IMR-90 (cell line): ENCODE measurements around the gene CERT1. TPM values are rescaled to one million over a fixed set of nuclear protein-coding genes. Genes with fewer than 3 reads are reported as not detected.

ENCODE experiments used
- ATAC-seq: fragments of 200-7000 bp; cut with Tn5 transposase; 2 replicates; pipeline ENCODE4 v1.9.1; 2020; ENCODE audit warnings: low read depth, mild to moderate bottlenecking, moderate library complexity
- BruUV-seq: library from RNA; stranded (reverse); fragments of 400-500 nt; replicated peaks from 2 replicates; lab custom pipeline; 2021; lab: Mats Ljungman, UMichigan
- CTCF ChIA-PET: fragments of 300-600 bp; formaldehyde crosslinking; extraction: SDS; loops from one replicate; lab custom pipeline; 2021; ENCODE audit warnings: antibody characterized with exemption; lab: Yijun Ruan, JAX
- POLR2A ChIA-PET: fragments of 300-600 bp; sonication (Branson Sonifier 250); formaldehyde crosslinking; loops from one replicate; lab custom pipeline; 2022; ENCODE audit warnings: antibody characterized with exemption; ENCODE audit not compliant: unreplicated experiment; lab: Charles Lee
- DNase-seq: peaks from one replicate; pipeline ENCODE4 v3.0.0; 2013
- H2AFZ ChIP-seq: replicated peaks from 2 replicates; pipeline ENCODE3; 2013; ENCODE audit warnings: low read length, mild to moderate bottlenecking; ENCODE audit not compliant: poor library complexity
- H2AK5ac ChIP-seq: 2 replicates; pipeline ENCODE4 v1.6.1; 2013; ENCODE audit warnings: low read depth, low read length, inconsistent platforms
- H2AK9ac ChIP-seq: replicated peaks from 2 replicates; pipeline ENCODE3; 2013; ENCODE audit warnings: mild to moderate bottlenecking, low read depth, low read length, moderate library complexity; ENCODE audit not compliant: poor library complexity
- H2BK120ac ChIP-seq: 2 replicates; pipeline ENCODE4 v1.6.1; 2013; ENCODE audit warnings: low read depth, low read length, inconsistent platforms
- H2BK15ac ChIP-seq: 3 replicates; pipeline ENCODE4 v1.6.1; 2013; ENCODE audit warnings: low read depth, low read length, inconsistent platforms
- H2BK20ac ChIP-seq: 2 replicates; pipeline ENCODE4 v1.6.1; 2013; ENCODE audit warnings: low read depth, mild to moderate bottlenecking, inconsistent platforms, low read length, moderate library complexity
- H2BK5ac ChIP-seq: 2 replicates; pipeline ENCODE4 v1.6.1; 2013; ENCODE audit warnings: mild to moderate bottlenecking, low read depth, low read length, inconsistent platforms; ENCODE audit not compliant: poor library complexity, severe bottlenecking
- H3K14ac ChIP-seq: replicated peaks from 2 replicates; pipeline ENCODE4 v1.6.1; 2013; ENCODE audit warnings: low read depth, low read length, inconsistent platforms
- H3K18ac ChIP-seq: 2 replicates; pipeline ENCODE4 v1.6.1; 2013; ENCODE audit warnings: low read depth, low read length, control low read depth
- H3K23ac ChIP-seq: 2 replicates; pipeline ENCODE4 v1.6.1; 2013; ENCODE audit warnings: low read depth, low read length, inconsistent platforms
- H3K27ac ChIP-seq: 2 replicates; pipeline ENCODE4 v1.5.1; 2013; ENCODE audit warnings: mild to moderate bottlenecking, control low read depth, low read length; ENCODE audit not compliant: insufficient read depth
- H3K27me3 ChIP-seq: 2 replicates; pipeline ENCODE4 v1.6.1; 2013; ENCODE audit warnings: low read length; ENCODE audit not compliant: control insufficient read depth, insufficient read depth
- H3K36me3 ChIP-seq: 2 replicates; pipeline ENCODE4 v1.6.1; 2013; ENCODE audit warnings: low read length, mixed read lengths; ENCODE audit not compliant: control insufficient read depth, insufficient read depth
- H3K4ac ChIP-seq: 2 replicates; pipeline ENCODE4 v1.6.1; 2013; ENCODE audit warnings: low read depth, low read length, inconsistent platforms
- H3K4me1 ChIP-seq: 2 replicates; pipeline ENCODE4 v1.6.1; 2013; ENCODE audit warnings: low read length, mixed read lengths; ENCODE audit not compliant: control insufficient read depth, insufficient read depth
- H3K4me2 ChIP-seq: 2 replicates; pipeline ENCODE4 v1.6.1; 2013; ENCODE audit warnings: low read depth, mild to moderate bottlenecking, control low read depth, low read length, moderate library complexity
- H3K4me3 ChIP-seq: 2 replicates; pipeline ENCODE4 v1.5.1; 2013; ENCODE audit warnings: low read depth, mild to moderate bottlenecking, control low read depth, low read length, moderate library complexity; ENCODE audit not compliant: insufficient read depth
- H3K56ac ChIP-seq: 2 replicates; pipeline ENCODE4 v1.6.1; 2013; ENCODE audit warnings: low read length, inconsistent platforms; ENCODE audit not compliant: insufficient read depth; ENCODE audit errors: extremely low read depth
- H3K79me1 ChIP-seq, 2 experiments: 2 replicates each; pipeline ENCODE4 v1.6.1; 2013; ENCODE audit warnings: low read length in 2 of 2, inconsistent platforms in 1 of 2, low read depth in 1 of 2
- H3K9ac ChIP-seq: 2 replicates; pipeline ENCODE4 v1.6.1; 2013; ENCODE audit warnings: low read depth, low read length, control low read depth
- H3K9me1 ChIP-seq: 2 replicates; pipeline ENCODE4 v1.6.1; 2013; ENCODE audit warnings: low read length, inconsistent platforms; ENCODE audit not compliant: insufficient read depth
- H3K9me3 ChIP-seq: 2 replicates; pipeline ENCODE4 v1.6.1; 2013; ENCODE audit warnings: low read length; ENCODE audit not compliant: control insufficient read depth, insufficient read depth
- H4K20me1 ChIP-seq: 2 replicates; pipeline ENCODE4 v1.6.1; 2013; ENCODE audit warnings: low read length, inconsistent platforms; ENCODE audit not compliant: insufficient read depth
- H4K5ac ChIP-seq: 2 replicates; pipeline ENCODE4 v1.6.1; 2013; ENCODE audit warnings: mild to moderate bottlenecking, low read depth, low read length, control low read depth
- H4K8ac ChIP-seq, 2 experiments: 2 replicates each; pipeline ENCODE4 v1.6.1; 2013; ENCODE audit warnings: low read depth in 2 of 2, low read length in 2 of 2, control low read depth in 1 of 2, inconsistent platforms in 1 of 2
- H4K91ac ChIP-seq: 2 replicates; pipeline ENCODE4 v1.6.1; 2013; ENCODE audit warnings: low read depth, low read length, inconsistent platforms; ENCODE audit not compliant: insufficient read depth
- BHLHE40 ChIP-seq: fragments of 150-350 bp; IDR thresholded peaks from 2 replicates; pipeline ENCODE4 v1.6.1; 2016; ENCODE audit warnings: mild to moderate bottlenecking, low read depth, low read length
- CHD1 ChIP-seq: IDR thresholded peaks from 2 replicates; pipeline ENCODE4 v1.6.1; 2012; ENCODE audit warnings: low read depth, low read length, improper control_type of control experiment
- RCOR1 ChIP-seq: IDR thresholded peaks from 2 replicates; pipeline ENCODE4 v1.6.1; 2012; ENCODE audit warnings: mild to moderate bottlenecking, low read length, improper control_type of control experiment; ENCODE audit not compliant: insufficient replicate concordance
- RFX5 ChIP-seq: IDR thresholded peaks from 2 replicates; pipeline ENCODE4 v1.8.0; 2012; ENCODE audit warnings: low read depth, mild to moderate bottlenecking, low read length, moderate library complexity
- WGBS, 2 experiments: methylation state at CpG; one replicate each; pipeline versions ENCODE4 v1.1.5 to v1.1.7; 2013; ENCODE audit warnings: missing lambda C conversion rate in 2 of 2; ENCODE audit not compliant: insufficient read length in 1 of 2; ENCODE audit errors: extremely low coverage in 2 of 2; 5-methylcytosine and 5-hydroxymethylcytosine counted together
- dilution Hi-C: fragments of 300-500 bp; cut with HindIII; formaldehyde crosslinking; loops from one replicate; pipeline ENCODE4 v1.14.3; 2018; ENCODE audit warnings: low sequenced_read_pairs; ENCODE audit not compliant: unreplicated experiment
- in situ Hi-C: fragments of 300-500 bp; cut with MboI; formaldehyde crosslinking; loops from 3 replicates; pipeline ENCODE4 v1.14.3; 2019; ENCODE audit warnings: low sequenced_read_pairs, inconsistent platforms, mixed read lengths
- intact Hi-C: fragments of 100-400 bp; cut with micrococcal nuclease; formaldehyde crosslinking; loops from 2 replicates; pipeline ENCODE4 v1.10.0; 2022
- polyA plus RNA-seq, 3 experiments: library from polyadenylated mRNA; depleted of rRNA; stranded (reverse); fragments of >200 nt; gene quantifications; 2 replicates each; pipeline ENCODE4 v1.2.3, GENCODE V29; 2012; ENCODE audit warnings: low replicate concordance in 1 of 3
- total RNA-seq: library from RNA; depleted of rRNA; stranded (reverse); fragments of >200 nt; gene quantifications from 2 replicates; pipeline ENCODE4 v1.2.3, GENCODE V29; 2012
- TF ChIP-seq, protein P1 (sequence below): fragments of 150-350 bp; IDR thresholded peaks from 2 replicates; pipeline ENCODE4 v1.6.1; 2016; ENCODE audit warnings: low read depth, mild to moderate bottlenecking, low read length, moderate library complexity, borderline replicate concordance
- TF ChIP-seq, protein P2 (sequence below): fragments of 150-350 bp; IDR thresholded peaks from 2 replicates; pipeline ENCODE4 v1.6.1; 2017; ENCODE audit warnings: mild to moderate bottlenecking, antibody characterized with exemption, low read length, low read depth

CERT1 gene
- total and polyA plus RNA-seq, 2 of the 4 experiments (the other 2 are of a cell fraction): 7.2 TPM

DNA sequence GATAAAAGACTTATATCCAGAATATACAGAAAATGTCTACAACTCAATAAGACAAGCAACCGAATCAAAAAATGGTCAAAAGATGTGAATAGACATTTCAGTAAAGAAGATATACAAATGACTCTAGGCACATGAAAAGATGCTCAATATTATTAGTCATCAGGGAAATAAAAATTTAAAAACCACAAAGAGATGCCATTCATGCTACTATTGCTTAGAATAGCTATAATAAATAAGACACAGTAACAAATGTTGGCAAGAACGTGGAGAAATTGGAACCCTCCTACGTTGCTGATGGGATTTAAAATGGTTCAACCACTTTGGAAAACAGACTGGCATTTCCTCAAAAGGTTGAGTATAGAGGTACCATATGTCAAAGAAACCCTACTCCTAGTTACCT, 40.0 kb upstream of the CERT1 start:
- no peak overlapping the region for H3K9ac ChIP-seq
- dilution Hi-C loops: no loop called here
- H2AK9ac ChIP-seq: no peak overlapping the region
- no peak overlapping the region for H3K14ac ChIP-seq
- peaks cover 9% of the 10 kb centered on the region for H3K36me3 ChIP-seq
- no peak overlapping the region for H4K91ac ChIP-seq
- peaks cover 17 to 18% of the 10 kb centered on the region in 2 experiments for H3K79me1 ChIP-seq
- H3K27me3 ChIP-seq: no peaks in the 10 kb centered on the region
- peak overlapping the region; percentile 50; the same call in 1 of the 2 replicates for H3K4me2 ChIP-seq
- H2BK120ac ChIP-seq: no peak overlapping the region
- H3K4ac ChIP-seq: no peak overlapping the region
- ChIA-PET POLR2A (no interaction called here), CTCF (no interaction called here)
- peak; percentile 62 for ATAC-seq
- no peak overlapping the region for H3K23ac ChIP-seq
- WGBS, 2 experiments: no CpG with 5 or more reads among the region's 3 CpGs
- no peak overlapping the region for H3K56ac ChIP-seq
- H2BK20ac ChIP-seq: no peak overlapping the region
- no peak overlapping the region for H3K27ac ChIP-seq
- no peaks in the 10 kb centered on the region; the same call in 1 of the 2 replicates for H4K20me1 ChIP-seq
- no peak overlapping the region for H4K8ac ChIP-seq
- peak; percentile 70 for DNase-seq
- no TSS peak for BruUV-seq
- in situ Hi-C loops: no loop called here
- H2AFZ ChIP-seq: no peak overlapping the region
- no peak overlapping the region for H4K5ac ChIP-seq
- H2BK15ac ChIP-seq: no peak overlapping the region
- TF ChIP-seq, protein P1, sequence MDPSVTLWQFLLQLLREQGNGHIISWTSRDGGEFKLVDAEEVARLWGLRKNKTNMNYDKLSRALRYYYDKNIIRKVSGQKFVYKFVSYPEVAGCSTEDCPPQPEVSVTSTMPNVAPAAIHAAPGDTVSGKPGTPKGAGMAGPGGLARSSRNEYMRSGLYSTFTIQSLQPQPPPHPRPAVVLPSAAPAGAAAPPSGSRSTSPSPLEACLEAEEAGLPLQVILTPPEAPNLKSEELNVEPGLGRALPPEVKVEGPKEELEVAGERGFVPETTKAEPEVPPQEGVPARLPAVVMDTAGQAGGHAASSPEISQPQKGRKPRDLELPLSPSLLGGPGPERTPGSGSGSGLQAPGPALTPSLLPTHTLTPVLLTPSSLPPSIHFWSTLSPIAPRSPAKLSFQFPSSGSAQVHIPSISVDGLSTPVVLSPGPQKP: no peak
- TF ChIP-seq CHD1 (no peak), RCOR1 (no peak), BHLHE40 (no peak), RFX5 (no peak)
- TF ChIP-seq, protein P2, sequence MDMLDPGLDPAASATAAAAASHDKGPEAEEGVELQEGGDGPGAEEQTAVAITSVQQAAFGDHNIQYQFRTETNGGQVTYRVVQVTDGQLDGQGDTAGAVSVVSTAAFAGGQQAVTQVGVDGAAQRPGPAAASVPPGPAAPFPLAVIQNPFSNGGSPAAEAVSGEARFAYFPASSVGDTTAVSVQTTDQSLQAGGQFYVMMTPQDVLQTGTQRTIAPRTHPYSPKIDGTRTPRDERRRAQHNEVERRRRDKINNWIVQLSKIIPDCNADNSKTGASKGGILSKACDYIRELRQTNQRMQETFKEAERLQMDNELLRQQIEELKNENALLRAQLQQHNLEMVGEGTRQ: no peak
- no peaks in the 10 kb centered on the region for H3K9me3 ChIP-seq
- intact Hi-C loops: no loop called here
- H3K9me1 ChIP-seq: no peaks in the 10 kb centered on the region
- H3K4me3 ChIP-seq: no peak overlapping the region
- no peaks in the 10 kb centered on the region for H3K4me1 ChIP-seq
- peak overlapping the region; percentile 50 for H2BK5ac ChIP-seq
- no peak overlapping the region for H2AK5ac ChIP-seq
- no peak overlapping the region for H3K18ac ChIP-seq
